Measurements from ENCODE around the gene OSBPL5.
A peak's percentile ranks its signal among the peaks of the same experiment; 100 is the strongest.

The OSBPL5 gene

GRCh38 chr11:3162410-3163240, 2.5 kb downstream of the OSBPL5 start:
- no peak for DNase-seq (ENCODE audit: low spot score)

- DNase-seq (ENCODE audit: low spot score) = no peak
These were observed 3.2 kb downstream of the OSBPL5 start for GRCh38 chr11:3161720-3162409.

GRCh38 chr11:3161309-3161708, 3.8 kb downstream of the OSBPL5 start:
- DNase-seq (ENCODE audit: low spot score) = no peak

- peak; percentile 88 for DNase-seq (ENCODE audit: low spot score)
These were observed 4.7 kb downstream of the OSBPL5 start for GRCh38 chr11:3160252-3161031.

- DNase-seq (ENCODE audit: low spot score) = no peak
These were observed 5.6 kb downstream of the OSBPL5 start for GRCh38 chr11:3159296-3160190.

- DNase-seq (ENCODE audit: low spot score) = no peak
These were observed 6.3 kb downstream of the OSBPL5 start for GRCh38 chr11:3158821-3159220.

- no peak for DNase-seq (ENCODE audit: low spot score)
These were observed 6.9 kb downstream of the OSBPL5 start for GRCh38 chr11:3158131-3158591.

GRCh38 chr11:3157381-3158130, 7.6 kb downstream of the OSBPL5 start:
- no peak for DNase-seq (ENCODE audit: low spot score)

GRCh38 chr11:3156661-3157311, 8.3 kb downstream of the OSBPL5 start:
- no peak for DNase-seq (ENCODE audit: low spot score)

- DNase-seq (ENCODE audit: low spot score) = no peak
These were observed 8.8 kb downstream of the OSBPL5 start for GRCh38 chr11:3156282-3156660.

- DNase-seq (ENCODE audit: low spot score) = no peak
These were observed 9.3 kb downstream of the OSBPL5 start for GRCh38 chr11:3155691-3156258.

GRCh38 chr11:3155216-3155615, 9.9 kb downstream of the OSBPL5 start:
- no peak for DNase-seq (ENCODE audit: low spot score)

- DNase-seq (ENCODE audit: low spot score) = no peak
These were observed 11.0 kb downstream of the OSBPL5 start for GRCh38 chr11:3154001-3154599.

GRCh38 chr11:3153291-3153861, 11.7 kb downstream of the OSBPL5 start:
- DNase-seq (ENCODE audit: low spot score) = no peak

- DNase-seq (ENCODE audit: low spot score) = no peak
These were observed 12.5 kb downstream of the OSBPL5 start for GRCh38 chr11:3152471-3153110.

- DNase-seq (ENCODE audit: low spot score) = no peak
These were observed 14.4 kb downstream of the OSBPL5 start for GRCh38 chr11:3150726-3151125.

- no peak for DNase-seq (ENCODE audit: low spot score)
These were observed 15.3 kb downstream of the OSBPL5 start for GRCh38 chr11:3149852-3150188.

GRCh38 chr11:3148990-3149851, 15.9 kb downstream of the OSBPL5 start:
- no peak for DNase-seq (ENCODE audit: low spot score)
